Fibroblast of lung (primary cell): ENCODE measurements around the gene UPK1B. TPM values are rescaled to one million over a fixed set of nuclear protein-coding genes. Genes with fewer than 3 reads are reported as not detected.
A peak's percentile ranks its signal among the peaks of the same experiment; 100 is the strongest.
"Not testable (repeated sequence)": the region's sequence is repeated elsewhere in the genome, so short reads cannot be mapped to it uniquely, and the experiment has no call there.

Experiments used
- DNase-seq, 2 donors: peaks; one replicate each; pipeline versions ENCODE4 v3.0.0 to v3.0.0-alpha.2; 2010; ENCODE audit warnings: low read depth in 2 of 2
- H2AFZ ChIP-seq: 2 replicates; pipeline ENCODE4 v1.5.1; 2012; ENCODE audit warnings: low read length, control low read depth, inconsistent platforms
- H3K27ac ChIP-seq: 2 replicates; pipeline ENCODE4 v1.5.1; 2011; ENCODE audit warnings: low read length, control low read depth; ENCODE audit not compliant: insufficient read depth
- H3K27me3 ChIP-seq: 2 replicates; pipeline ENCODE4 v1.5.1; 2011; ENCODE audit warnings: mild to moderate bottlenecking, low read length; ENCODE audit not compliant: control insufficient read depth, insufficient read depth
- H3K36me3 ChIP-seq: 2 replicates; pipeline ENCODE4 v1.5.1; 2011; ENCODE audit warnings: low read length; ENCODE audit not compliant: control insufficient read depth, insufficient read depth
- H3K4me1 ChIP-seq: 2 replicates; pipeline ENCODE4 v1.5.1; 2011; ENCODE audit warnings: low read length; ENCODE audit not compliant: control insufficient read depth, insufficient read depth; ENCODE audit errors: extremely low read depth
- H3K4me2 ChIP-seq: 2 replicates; pipeline ENCODE4 v1.5.1; 2011; ENCODE audit warnings: low read length, control low read depth; ENCODE audit not compliant: insufficient read depth; ENCODE audit errors: extremely low read depth
- H3K4me3 ChIP-seq, 4 experiments: fragments of 200-600 bp in 1 of 4; sonication (generic) in 1 of 4; replicated peaks in 1 of 4; 2 replicates each; pipeline ENCODE4 v1.5.1; 2011 to 2016; ENCODE audit warnings: low read length in 4 of 4, low read depth in 3 of 4, mild to moderate bottlenecking in 3 of 4, control low read depth in 2 of 4, inconsistent platforms in 1 of 4, mixed read lengths in 1 of 4; ENCODE audit not compliant: insufficient read depth in 1 of 4; ENCODE audit errors: control extremely low read depth in 1 of 4
- H3K79me2 ChIP-seq: 2 replicates; pipeline ENCODE4 v1.5.1; 2012; ENCODE audit warnings: mild to moderate bottlenecking, low read length, inconsistent platforms; ENCODE audit not compliant: control insufficient read depth, insufficient read depth
- H3K9ac ChIP-seq: 2 replicates; pipeline ENCODE4 v1.5.1; 2011; ENCODE audit warnings: mild to moderate bottlenecking, low read length, control low read depth; ENCODE audit not compliant: insufficient read depth
- H3K9me3 ChIP-seq: 2 replicates; pipeline ENCODE4 v1.5.1; 2012; ENCODE audit warnings: low read depth, low read length; ENCODE audit not compliant: control insufficient read depth, insufficient read depth
- H4K20me1 ChIP-seq: 2 replicates; pipeline ENCODE4 v1.5.1; 2011; ENCODE audit warnings: low read length; ENCODE audit not compliant: control insufficient read depth, insufficient read depth; ENCODE audit errors: extremely low read depth
- CTCF ChIP-seq, 2 donors: IDR thresholded peaks in 1 of 2; conservative IDR thresholded peaks in 1 of 2; 1 replicate in 1 of 2; 2 replicates in 1 of 2; pipeline ENCODE4 v1.5.1; 2011 to 2012; ENCODE audit warnings: low read length in 2 of 2, control low read depth in 1 of 2, inconsistent platforms in 1 of 2, low read depth in 1 of 2, mild to moderate bottlenecking in 1 of 2
- EZH2 ChIP-seq: IDR thresholded peaks from 2 replicates; pipeline ENCODE4 v1.5.1; 2012; ENCODE audit warnings: low read length, control low read depth, mild to moderate bottlenecking; ENCODE audit errors: missing control alignments
- polyA plus RNA-seq, 2 donors: library from polyadenylated mRNA; depleted of rRNA in 1 of 2; stranded (reverse) in 1 of 2; unstranded in 1 of 2; fragments of >200 nt; gene quantifications; 2 replicates each; pipeline ENCODE4 v1.2.1, GENCODE V29; 2011 to 2012; ENCODE audit warnings: missing spikeins in 1 of 2
- total RNA-seq: library from RNA; depleted of rRNA; stranded (reverse); fragments of >200 nt; gene quantifications from 2 replicates; pipeline ENCODE4 v1.2.1, GENCODE V29; 2014

Gene UPK1B
- total and polyA plus RNA-seq, 2 donors (not counting 1 experiment from before 2014, with no cell fraction given): not detected

- Histone ChIP-seq H3K9me3 (no peaks in the 10 kb centered on the region), H3K9ac (no peak overlapping the region), H4K20me1 (no peaks in the 10 kb centered on the region), H3K4me1 (no peaks in the 10 kb centered on the region), H3K79me2 (no peaks in the 10 kb centered on the region), H2AFZ (no peak overlapping the region), H3K36me3 (no peaks in the 10 kb centered on the region), H3K4me2 (no peak overlapping the region), H3K27ac (no peak overlapping the region), H3K4me3 (no peak overlapping the region), H3K27me3 (no peaks in the 10 kb centered on the region)
- DNase-seq: no peak
- TF ChIP-seq CTCF (conservative IDR thresholded peaks at IDR 0.05 in 1 of 2, IDR thresholded peaks at IDR 0.05 in 1 of 2; ENCODE audit: low read depth in 1 of 2, low read length in 2 of 2): no peak
- no peak for TF ChIP-seq EZH2
These were observed 12.2 kb upstream of the UPK1B start for GRCh38 chr3:119161240-119161639.

GRCh38 chr3:119164745-119165144, 8.7 kb upstream of the UPK1B start:
- not testable (repeated sequence) for H3K4me3 ChIP-seq, H3K27ac ChIP-seq, H4K20me1 ChIP-seq, H3K9me3 ChIP-seq, H3K79me2 ChIP-seq, H3K4me1 ChIP-seq, H3K9ac ChIP-seq, DNase-seq, H2AFZ ChIP-seq, H3K36me3 ChIP-seq, H3K27me3 ChIP-seq, H3K4me2 ChIP-seq

- DNase-seq: peak in 1 of 2 donors; percentile 25
- Histone ChIP-seq H3K4me1 (no peaks in the 10 kb centered on the region), H2AFZ (no peak overlapping the region), H3K9ac (no peak overlapping the region), H3K79me2 (no peaks in the 10 kb centered on the region), H3K4me3 (no peak overlapping the region), H3K27me3 (peaks cover 6% of the 10 kb centered on the region), H4K20me1 (no peaks in the 10 kb centered on the region), H3K4me2 (no peak overlapping the region), H3K9me3 (no peaks in the 10 kb centered on the region), H3K36me3 (no peaks in the 10 kb centered on the region), H3K27ac (no peak overlapping the region)
- TF ChIP-seq EZH2 (no peak), CTCF (conservative IDR thresholded peaks at IDR 0.05 in 1 of 2, IDR thresholded peaks at IDR 0.05 in 1 of 2; ENCODE audit: low read depth in 1 of 2, low read length in 2 of 2) (no peak)
These were observed 2.6 kb upstream of the UPK1B start for GRCh38 chr3:119170821-119171220.
